NCI-H2227 (cell line): Measurements from ENCODE around the gene DIPK2B.

ENCODE experiments used
- DNase-seq: peaks from one replicate; lab custom pipeline; 2025; ENCODE audit not compliant: unreplicated experiment; lab: John Stamatoyannopoulos, UW

The DIPK2B gene, protein sequence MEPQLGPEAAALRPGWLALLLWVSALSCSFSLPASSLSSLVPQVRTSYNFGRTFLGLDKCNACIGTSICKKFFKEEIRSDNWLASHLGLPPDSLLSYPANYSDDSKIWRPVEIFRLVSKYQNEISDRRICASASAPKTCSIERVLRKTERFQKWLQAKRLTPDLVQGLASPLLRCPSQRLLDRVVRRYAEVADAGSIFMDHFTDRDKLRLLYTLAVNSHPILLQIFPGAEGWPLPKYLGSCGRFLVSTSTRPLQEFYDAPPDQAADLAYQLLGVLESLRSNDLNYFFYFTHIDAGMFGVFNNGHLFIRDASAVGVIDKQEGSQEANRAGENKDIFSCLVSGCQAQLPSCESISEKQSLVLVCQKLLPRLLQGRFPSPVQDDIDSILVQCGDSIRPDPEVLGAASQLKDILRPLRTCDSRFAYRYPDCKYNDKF

DNA sequence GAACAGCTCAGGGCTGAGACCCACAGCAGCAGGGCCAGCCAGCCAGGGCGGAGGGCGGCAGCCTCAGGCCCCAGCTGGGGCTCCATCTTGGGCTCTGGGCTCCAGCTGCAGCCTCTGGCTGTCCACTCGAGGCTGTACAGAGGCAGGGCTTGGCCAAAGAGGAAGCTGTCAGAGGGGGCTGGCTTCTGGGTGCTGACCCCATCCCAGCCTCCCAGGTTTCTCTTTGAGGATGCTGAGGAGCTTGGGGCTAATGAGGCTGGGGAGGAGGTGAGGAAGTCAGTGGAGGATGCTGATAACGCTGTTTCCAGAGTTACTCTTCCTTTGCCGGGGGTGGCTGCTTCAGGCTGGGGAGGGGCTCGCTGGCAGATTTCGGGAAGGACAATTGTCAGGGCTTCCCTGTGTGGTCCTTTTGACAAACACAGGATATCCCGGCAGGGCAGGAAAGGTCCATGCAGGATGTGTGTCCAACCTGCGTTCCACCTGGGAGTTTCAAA lies at the start of gene DIPK2B:
DIPK2B (minus strand) TSS at position 136 of the 494 bp plus-strand sequence; CDS start at position 86, 50 bp downstream.
- DNase-seq, result no peak

DNA sequence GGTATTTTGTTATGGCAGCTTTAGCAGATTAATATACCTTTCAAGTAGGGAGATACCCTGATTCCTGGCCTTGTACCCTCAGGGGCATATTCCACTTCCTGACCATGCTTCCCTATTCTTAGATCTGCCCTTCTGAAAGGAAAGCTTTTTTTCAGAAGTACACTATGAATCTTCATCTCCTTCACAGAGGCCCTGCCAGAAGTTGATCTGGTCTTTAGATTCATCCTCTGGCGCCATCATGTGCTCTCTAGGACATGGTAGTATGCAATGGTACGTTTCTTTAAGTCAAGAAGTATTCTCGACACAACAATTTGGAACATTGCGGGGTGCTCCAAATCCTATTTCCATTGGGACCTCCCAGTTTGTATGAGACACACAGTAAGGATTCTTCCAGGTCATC lies 39.6 kb upstream of the DIPK2B start:
- no peak for DNase-seq

GRCh38 chrX:45238489-45238888 lies 37.8 kb upstream of the DIPK2B start:
- DNase-seq, result no peak

DNA sequence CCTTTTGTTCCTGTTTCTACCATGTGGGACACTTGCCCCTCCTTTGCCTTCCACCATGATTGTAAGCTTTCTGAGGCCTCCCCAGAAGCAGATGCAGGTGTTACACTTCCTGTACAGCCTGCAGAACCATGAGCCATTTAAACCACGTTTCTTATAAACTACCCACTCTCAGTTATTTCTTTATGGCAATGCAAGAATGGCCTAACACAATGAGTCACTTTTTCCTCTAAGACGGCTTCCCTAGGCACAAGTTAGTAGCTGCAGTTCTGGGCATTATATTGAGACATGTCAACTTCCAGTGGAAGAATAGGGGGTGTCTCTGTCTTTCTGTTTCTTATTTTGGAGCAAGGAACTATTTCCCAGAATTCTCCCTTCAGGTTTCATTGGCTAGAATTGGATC lies 32.9 kb upstream of the DIPK2B start:
- no peak for DNase-seq

DNA sequence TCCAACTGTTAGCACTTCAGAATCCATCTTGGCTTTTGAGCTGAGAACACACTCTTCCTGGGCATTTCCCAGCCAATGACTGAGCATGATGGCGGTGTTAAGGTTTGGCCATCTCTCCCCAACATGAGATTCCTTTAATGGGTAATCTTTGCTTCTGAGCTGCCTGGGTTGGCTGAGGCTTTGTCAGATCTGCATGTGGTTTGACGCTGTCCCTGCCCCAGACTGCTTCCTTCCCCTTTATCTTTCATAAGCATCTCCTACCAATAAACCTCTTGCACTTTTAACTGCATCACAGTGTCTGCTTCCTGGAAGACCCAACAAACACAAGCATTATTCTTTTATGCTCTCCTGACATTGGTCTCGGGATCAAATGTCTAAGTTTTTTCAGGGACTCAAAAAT lies 31.5 kb upstream of the DIPK2B start:
- no peak for DNase-seq

DNA sequence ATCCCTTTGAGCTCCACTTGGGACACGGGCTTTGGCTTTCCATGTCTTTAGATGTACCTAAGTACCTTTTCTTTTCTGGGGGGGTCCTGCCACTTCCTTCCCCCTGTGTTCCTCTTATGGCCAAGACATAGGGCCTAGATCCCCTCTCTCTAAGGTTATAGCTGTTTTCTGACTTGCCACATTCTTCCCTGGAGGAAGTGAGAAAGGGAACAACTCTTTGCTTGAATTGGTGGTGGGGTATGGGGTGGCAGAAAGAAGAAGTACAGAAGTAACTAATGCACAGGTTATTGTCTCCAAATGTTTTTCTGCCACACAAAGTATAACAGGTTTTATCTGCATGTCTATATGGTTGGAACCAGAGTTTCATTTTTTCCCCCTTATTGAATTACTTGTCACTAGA lies 29.7 kb upstream of the DIPK2B start:
- no peak for DNase-seq

DNA sequence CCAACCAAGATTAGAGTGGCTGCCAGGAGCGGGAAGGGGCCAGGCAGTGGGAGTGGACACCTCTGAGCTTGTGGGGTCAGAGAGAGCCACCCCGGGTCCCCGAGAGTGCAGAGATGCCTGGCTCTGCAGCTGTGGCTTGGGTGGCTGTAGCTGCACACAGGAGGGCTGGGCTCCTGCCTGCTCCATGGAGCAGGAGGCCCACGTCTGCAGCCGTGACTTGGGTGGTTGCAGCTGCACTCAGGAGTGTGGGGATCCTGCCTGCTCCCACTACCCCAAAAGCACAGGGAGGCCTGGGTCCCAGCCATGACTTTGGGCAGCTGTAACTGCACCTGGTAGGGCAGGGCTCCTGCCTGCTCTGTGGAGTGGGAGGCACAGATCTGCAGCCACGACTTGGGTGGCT lies 28.7 kb upstream of the DIPK2B start:
- no peak for DNase-seq

- no peak for DNase-seq
Observed at GRCh38 chrX:45228126-45228525, 27.4 kb upstream of the DIPK2B start.

GRCh38 chrX:45208121-45208856 lies 7.6 kb upstream of the DIPK2B start:
- no peak for DNase-seq

- DNase-seq, result no peak
Observed at GRCh38 chrX:45202171-45202570, 1.5 kb upstream of the DIPK2B start.

GRCh38 chrX:45198706-45199105 lies 2.0 kb downstream of the DIPK2B start:
- no peak for DNase-seq

DNA sequence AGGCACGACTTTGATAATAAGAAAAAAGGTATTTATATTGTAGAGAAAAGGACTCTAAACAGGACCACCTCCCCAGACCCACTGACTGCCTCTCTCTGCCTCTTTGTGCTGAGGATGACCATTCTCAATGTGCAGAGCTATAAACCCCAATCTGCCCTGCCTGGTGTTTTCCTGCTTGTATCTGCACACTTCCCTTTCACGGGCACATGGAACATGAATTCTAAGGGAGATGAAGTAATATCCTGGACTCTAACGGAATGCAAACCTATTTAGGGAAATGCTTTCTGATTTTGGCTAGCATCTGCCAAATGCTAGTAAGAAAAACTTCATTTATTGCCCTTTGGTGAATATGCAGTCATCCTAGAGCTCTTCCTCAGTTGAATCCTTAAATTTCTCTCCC lies 2.4 kb downstream of the DIPK2B start:
- DNase-seq, result no peak

- no peak for DNase-seq
Observed at GRCh38 chrX:45196701-45197100, 4.0 kb downstream of the DIPK2B start.

DNA sequence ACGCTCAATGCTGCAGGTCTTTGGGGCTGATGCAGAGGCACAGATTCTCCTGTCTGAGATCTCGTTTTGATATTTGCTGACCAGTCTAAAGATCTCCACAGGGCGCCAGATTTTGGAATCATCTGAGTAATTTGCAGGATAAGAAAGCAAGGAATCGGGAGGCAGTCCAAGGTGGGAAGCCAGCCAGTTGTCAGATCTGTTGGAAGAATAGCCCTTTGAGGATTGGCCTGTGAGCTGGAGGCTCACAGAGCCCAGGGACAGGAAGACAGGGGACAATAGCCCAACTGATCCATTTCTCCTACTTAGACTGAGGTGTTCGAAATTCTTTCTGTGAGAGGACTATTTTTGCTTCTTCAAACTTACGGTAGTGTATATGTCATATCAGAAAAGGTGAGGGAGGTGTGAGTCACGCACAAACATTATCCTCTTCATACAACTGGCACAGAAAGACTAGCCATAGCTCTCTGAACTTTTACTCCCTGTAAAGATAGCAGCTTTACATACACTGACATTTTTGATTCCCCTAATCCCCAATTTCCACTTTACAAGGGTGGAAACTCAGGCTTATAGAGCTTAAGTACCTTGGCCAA lies 8.8 kb downstream of the DIPK2B start:
- no peak for DNase-seq

- no peak for DNase-seq
Observed at GRCh38 chrX:45191383-45191782, 9.3 kb downstream of the DIPK2B start.

- DNase-seq, result no peak
Observed at GRCh38 chrX:45187731-45188130, 12.9 kb downstream of the DIPK2B start.

GRCh38 chrX:45186643-45187026 lies 14.0 kb downstream of the DIPK2B start:
- DNase-seq, result no peak

- no peak for DNase-seq
Observed at GRCh38 chrX:45184211-45184610, 16.5 kb downstream of the DIPK2B start.

GRCh38 chrX:45172890-45173289 lies 27.8 kb downstream of the DIPK2B start:
- no peak for DNase-seq

DNA sequence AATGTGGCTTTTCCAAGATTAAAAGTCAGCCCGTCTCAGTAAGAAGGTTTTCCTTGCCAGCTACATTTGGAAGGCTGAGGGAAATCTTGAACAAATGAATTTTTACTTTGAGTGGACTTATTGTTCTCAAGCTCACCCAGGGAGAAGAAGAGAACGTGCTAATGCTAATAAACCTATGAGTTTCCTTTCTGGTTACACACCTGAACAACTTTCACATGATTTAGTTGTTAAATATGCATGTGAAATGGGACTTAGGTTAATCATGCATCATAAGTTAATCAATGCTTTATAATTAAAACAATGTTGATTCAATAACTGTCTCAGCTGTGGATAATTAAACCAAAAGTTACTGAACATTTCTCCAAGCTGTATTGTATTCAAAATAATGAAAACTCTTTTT lies 33.9 kb downstream of the DIPK2B start:
- no peak for DNase-seq

GRCh38 chrX:45165726-45166125 lies 35.0 kb downstream of the DIPK2B start:
- DNase-seq, result no peak

- DNase-seq, result no peak
Observed at GRCh38 chrX:45164995-45165394, 35.7 kb downstream of the DIPK2B start.
